Measurements from ENCODE around the gene MINDY1. TPM values are rescaled to one million over a fixed set of nuclear protein-coding genes. Genes with fewer than 3 reads are reported as not detected.

MINDY1 gene
- total RNA-seq, 1 donor from 2014 or later = 32.5 TPM

DNA sequence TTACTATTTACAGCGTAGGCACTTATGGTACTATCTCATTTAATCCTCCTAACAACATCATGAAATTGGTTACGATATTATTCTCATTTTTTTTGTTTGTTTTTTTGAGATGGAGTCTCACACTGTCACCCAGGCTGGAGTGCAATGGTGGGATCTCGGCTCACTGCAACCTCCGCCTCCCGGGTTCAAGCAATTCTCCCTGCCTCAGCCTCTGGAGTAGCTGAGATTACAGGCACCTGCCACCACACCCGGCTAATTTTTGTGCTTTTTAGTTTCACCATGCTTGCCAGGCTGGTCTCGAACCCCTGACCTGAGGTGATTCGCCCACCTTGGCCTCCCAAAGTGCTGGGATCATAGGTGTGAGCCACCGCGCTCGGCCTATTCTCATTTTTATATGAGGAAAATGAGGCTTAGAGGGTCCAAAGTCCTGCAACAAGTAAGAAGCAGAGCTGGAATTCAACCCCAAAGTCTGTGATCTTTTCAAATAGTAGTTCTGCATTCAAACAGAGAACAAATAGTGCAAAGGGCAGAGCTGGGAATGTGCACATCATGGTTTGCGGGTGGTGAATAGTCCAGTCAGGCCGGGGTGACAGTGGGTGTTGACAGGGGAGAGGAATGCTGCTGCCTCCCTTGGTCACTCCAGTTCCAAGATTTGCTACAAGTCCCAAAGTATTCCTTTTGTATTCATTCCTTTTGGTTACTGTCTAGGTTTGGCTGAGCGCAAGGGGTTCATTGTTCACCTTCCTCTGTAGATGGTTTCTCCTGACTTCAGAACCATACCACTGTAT lies 6.2 kb upstream of the MINDY1 start:
- H3K9me3 Mint-ChIP-seq (ENCODE audit: low read depth) = no peaks in the 10 kb centered on the region
- H3K27ac Mint-ChIP-seq = peak overlapping the region; percentile 59
- peaks cover 23% of the 10 kb centered on the region for H3K4me1 Mint-ChIP-seq (ENCODE audit: low read depth)
- H3K27me3 Mint-ChIP-seq = no peaks in the 10 kb centered on the region
- DNase-seq (ENCODE audit: low spot score, unreplicated experiment) = no peak
- no peak overlapping the region for H3K4me3 Mint-ChIP-seq (ENCODE audit: low read depth)
- no peaks in the 10 kb centered on the region for H3K36me3 Mint-ChIP-seq (ENCODE audit: insufficient read depth)
- TF ChIP-seq CTCF (IDR thresholded peaks at IDR 0.05; ENCODE audit: unreplicated experiment) = no peak

- Mint-ChIP-seq H3K4me3 (ENCODE audit: low read depth) (no peak overlapping the region), H3K9me3 (ENCODE audit: low read depth) (no peaks in the 10 kb centered on the region), H3K36me3 (ENCODE audit: insufficient read depth) (no peaks in the 10 kb centered on the region), H3K27me3 (no peaks in the 10 kb centered on the region), H3K27ac (no peak overlapping the region), H3K4me1 (ENCODE audit: low read depth) (peaks cover 39% of the 10 kb centered on the region)
- DNase-seq (ENCODE audit: low spot score, unreplicated experiment) = no peak
- TF ChIP-seq CTCF (IDR thresholded peaks at IDR 0.05; ENCODE audit: unreplicated experiment) = no peak
Measured at GRCh38 chr1:151011154-151011850, 4.6 kb upstream of the MINDY1 start.

GRCh38 chr1:151010346-151010726 lies 3.6 kb upstream of the MINDY1 start:
- DNase-seq (ENCODE audit: low spot score, unreplicated experiment) = no peak
- Mint-ChIP-seq H3K9me3 (ENCODE audit: low read depth) (no peaks in the 10 kb centered on the region), H3K4me1 (ENCODE audit: low read depth) (peaks cover 48% of the 10 kb centered on the region), H3K4me3 (ENCODE audit: low read depth) (no peak overlapping the region), H3K36me3 (ENCODE audit: insufficient read depth) (no peaks in the 10 kb centered on the region), H3K27me3 (no peaks in the 10 kb centered on the region), H3K27ac (no peak overlapping the region)
- TF ChIP-seq CTCF (IDR thresholded peaks at IDR 0.05; ENCODE audit: unreplicated experiment) = no peak

GRCh38 chr1:151009674-151010345 lies 3.1 kb upstream of the MINDY1 start:
- Mint-ChIP-seq H3K36me3 (ENCODE audit: insufficient read depth) (no peaks in the 10 kb centered on the region), H3K9me3 (ENCODE audit: low read depth) (no peaks in the 10 kb centered on the region), H3K4me3 (ENCODE audit: low read depth) (peak overlapping the region; percentile 89), H3K4me1 (ENCODE audit: low read depth) (peaks cover 51% of the 10 kb centered on the region), H3K27me3 (no peaks in the 10 kb centered on the region), H3K27ac (peak overlapping the region; percentile 96)
- no peak for DNase-seq (ENCODE audit: low spot score, unreplicated experiment)
- no peak for TF ChIP-seq CTCF (IDR thresholded peaks at IDR 0.05; ENCODE audit: unreplicated experiment)

DNA sequence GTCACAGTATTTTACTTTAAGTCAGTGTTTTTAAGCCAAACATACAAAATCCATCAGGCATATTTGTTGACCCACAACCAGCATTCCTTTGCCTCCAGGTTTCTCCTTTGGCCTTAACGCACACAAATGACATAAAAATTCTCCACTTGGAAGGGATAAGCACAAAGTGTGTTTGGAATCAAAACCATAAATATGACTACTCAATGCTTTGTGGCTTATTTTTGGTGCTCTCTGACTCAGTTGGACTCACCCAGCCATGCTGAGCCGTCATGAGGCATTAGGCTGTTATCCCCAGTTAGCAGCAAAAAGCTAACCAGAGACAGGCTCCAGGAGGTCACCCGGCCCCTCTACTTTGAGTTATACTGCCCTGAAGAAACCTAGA lies 2.5 kb upstream of the MINDY1 start:
- Mint-ChIP-seq H3K27me3 (no peaks in the 10 kb centered on the region), H3K9me3 (ENCODE audit: low read depth) (no peaks in the 10 kb centered on the region), H3K36me3 (ENCODE audit: insufficient read depth) (no peaks in the 10 kb centered on the region), H3K4me3 (ENCODE audit: low read depth) (peak overlapping the region; percentile 89), H3K27ac (peak overlapping the region; percentile 96), H3K4me1 (ENCODE audit: low read depth) (peaks cover 55% of the 10 kb centered on the region)
- TF ChIP-seq CTCF (IDR thresholded peaks at IDR 0.05; ENCODE audit: unreplicated experiment) = no peak
- DNase-seq (ENCODE audit: low spot score, unreplicated experiment) = no peak

Data from progenitor cell of endocrine pancreas (in vitro differentiated cells).